HG03457 (cell line): ENCODE data around the gene PTPRT.

Experiments
- ATAC-seq: cut with Tn5 transposase; IDR thresholded peaks from one replicate; pipeline ENCODE4 v1.9.1; 2021; ENCODE audit warnings: moderate number of reproducible peaks; ENCODE audit not compliant: unreplicated experiment

PTPRT gene

DNA sequence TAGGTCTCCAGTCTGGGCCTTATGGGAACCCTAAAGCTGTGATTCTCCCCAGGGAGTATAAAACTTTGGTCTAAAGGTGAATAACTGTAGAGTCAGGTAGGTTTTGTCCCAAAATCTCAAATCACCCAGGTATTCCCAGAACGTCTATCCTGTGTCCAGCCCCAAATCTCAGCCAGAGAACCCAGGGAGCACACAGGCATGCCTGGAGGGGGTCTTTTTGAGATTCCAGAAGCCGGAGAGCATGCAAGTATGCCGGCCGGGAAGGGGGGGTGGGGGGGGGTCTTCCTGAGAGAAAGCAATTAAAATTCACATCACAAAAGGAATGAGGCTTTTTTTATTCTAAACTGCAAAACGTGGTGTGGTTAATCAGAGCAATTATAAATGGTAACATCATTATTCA lies 210.0 kb downstream of the PTPRT start:
- no peak for ATAC-seq

DNA sequence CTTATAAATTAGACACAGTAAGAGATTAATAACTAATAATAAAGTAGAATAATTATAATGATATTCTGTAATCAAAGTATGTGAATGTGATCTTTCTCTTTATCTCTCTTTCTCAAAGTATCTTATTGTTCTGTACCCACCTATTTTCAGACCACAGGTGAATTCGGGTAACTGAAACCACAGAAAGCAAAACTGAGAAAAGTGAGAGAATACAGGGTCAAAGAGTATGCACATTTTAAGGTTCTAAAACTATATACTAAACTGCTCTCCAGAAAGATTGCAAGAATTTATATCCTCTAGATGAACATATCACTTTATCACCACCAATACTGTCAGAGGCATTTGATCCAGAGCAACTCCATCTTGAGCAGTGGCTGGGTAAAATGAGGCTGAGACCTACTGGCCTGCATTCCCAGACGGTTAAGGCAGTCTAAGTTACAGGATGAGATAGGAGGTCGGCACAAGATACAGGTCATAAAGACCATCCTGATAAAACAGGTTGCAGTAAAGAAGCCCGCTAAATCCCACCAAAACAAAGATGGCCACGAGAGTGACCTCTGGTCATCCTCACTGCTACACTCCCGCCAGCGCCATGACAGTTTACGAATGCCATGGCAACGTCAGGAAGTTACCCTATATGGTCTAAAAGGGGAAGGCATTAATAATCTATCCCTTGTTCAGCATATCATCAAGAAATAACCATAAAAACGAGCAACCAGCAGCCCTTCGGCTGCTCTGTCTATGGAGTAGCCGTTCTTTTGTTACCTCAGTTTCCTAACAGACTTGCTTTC lies 211.3 kb downstream of the PTPRT start:
- ATAC-seq: no peak

DNA sequence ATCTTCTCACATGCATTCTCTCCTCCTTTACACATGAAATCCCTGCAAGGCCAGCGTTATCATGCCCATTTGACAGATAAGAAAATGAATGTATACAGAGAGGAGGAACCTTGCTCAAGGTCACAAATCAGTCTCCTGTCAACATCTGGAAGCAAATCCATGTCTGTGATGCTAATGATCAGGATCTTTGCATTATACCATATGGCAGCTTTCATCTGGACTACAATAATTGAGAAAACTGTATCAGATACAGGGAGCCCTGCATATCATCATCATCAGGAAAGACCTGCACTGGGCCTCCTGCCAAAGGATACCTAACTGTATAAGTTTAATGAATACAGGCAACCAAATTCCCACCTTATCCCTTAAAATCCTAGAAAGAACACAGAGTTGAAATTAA lies 213.7 kb downstream of the PTPRT start:
- no peak for ATAC-seq

DNA sequence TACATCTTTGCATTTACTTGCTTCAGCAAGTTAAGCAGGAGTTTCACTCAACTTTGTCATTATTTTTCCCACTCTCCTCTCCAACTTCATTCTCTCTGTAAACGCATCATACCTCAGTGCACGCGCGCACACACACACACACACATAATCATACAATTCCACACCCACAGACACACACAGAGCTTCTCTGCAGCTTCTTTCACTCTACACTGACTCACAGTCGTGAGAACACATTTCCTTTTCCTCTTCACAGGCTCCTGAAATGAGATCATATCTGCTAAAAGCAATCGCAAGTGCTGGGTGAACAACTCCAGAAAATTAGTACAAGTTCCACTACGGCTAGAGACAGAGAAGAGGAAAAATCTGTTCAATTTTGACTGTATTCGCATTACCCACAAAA lies 215.4 kb downstream of the PTPRT start:
- no peak for ATAC-seq

DNA sequence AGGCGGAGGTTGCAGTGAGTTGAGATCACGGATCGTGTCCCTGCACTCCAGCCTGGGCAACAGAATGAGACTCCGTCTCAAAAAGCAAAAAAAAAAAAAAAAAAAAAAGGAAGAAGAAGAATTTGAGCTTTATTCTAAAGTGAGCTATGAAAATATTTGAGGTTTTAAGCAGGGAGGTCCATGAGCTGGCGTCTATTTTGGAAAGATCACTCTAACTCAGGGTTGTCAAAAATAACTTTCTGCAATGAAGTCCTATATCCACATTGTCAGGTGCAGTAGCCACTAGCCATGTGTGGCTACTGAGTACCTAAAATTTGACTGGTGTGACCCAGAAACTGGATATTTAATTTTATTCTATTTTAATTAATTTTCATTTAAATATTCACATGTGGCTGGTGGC lies 217.1 kb downstream of the PTPRT start:
- no peak for ATAC-seq

DNA sequence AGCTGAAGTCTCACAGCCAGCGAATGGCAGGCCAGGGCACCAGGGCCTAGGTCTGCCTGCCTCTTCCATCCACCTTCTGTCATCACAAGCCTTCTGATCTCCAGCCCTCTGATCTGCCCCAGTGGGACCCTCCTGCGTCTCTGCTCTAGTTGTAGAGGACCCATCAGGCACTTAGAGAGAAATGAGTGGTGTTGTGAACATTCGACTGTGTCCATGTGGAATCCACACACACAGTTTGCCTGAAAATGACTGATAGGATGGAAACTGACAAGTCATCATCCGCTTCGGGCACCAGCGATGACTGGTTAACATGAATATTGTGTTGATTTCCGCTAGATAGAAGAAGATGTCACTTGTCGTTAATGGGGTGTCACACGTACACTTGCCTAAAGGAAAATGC lies 221.0 kb downstream of the PTPRT start:
- ATAC-seq: no peak

DNA sequence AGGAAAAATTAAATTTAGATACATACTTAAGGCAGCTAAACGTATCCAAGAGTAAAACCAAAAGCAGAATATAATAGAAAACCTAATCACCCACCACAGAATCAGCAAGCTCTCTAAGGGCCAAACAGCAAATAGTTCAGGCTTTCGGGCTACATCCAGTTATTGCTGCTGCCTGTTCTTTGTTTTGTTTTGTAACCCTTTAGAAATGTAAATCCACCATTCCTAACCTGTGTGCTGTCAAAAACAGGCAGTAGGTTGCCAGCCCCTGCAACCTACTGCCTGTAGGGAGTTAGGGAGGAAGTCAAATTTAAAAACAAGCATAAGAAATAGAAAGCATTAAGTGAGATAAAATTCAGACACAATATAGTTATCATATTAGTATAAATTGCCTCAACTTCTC lies 225.9 kb downstream of the PTPRT start:
- ATAC-seq: no peak

DNA sequence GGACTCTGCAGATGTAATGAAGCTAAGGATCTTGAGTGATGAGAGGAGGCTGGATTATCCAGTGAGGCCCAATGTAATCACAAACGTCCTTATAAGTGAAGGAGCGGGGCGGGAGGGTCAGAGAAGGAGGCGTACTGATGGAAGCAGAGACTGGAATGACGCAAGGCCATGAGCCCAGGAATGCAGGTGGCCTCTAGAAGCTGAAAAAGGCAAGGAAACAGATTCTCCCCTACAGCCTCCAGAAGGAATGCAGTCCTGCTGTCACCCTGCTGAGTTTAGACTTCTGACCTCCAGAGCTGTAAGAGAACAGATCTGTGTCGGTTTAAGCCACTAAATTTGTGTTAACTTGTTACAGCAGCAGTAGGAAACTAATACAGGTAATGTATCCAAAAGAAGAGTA lies 227.9 kb downstream of the PTPRT start:
- ATAC-seq: no peak

DNA sequence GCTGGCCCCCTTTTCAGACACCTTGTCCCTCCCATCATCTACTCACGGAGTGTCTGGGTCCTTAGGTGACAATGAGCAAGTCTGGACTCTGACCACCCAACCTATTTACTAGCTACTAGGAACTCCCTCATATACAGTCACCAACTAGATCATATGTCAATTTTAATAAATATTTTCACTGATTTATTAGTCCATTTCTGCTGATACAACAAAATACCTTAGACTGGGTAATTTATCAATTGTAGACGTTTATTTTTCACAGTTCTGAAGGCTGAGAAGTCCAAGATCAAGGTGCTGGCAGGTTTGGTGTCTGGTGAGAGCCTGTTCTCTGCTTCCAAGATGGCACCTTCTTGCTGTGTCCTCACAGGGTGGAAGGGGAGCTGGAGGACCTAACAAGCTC lies 229.7 kb downstream of the PTPRT start:
- no peak for ATAC-seq

DNA sequence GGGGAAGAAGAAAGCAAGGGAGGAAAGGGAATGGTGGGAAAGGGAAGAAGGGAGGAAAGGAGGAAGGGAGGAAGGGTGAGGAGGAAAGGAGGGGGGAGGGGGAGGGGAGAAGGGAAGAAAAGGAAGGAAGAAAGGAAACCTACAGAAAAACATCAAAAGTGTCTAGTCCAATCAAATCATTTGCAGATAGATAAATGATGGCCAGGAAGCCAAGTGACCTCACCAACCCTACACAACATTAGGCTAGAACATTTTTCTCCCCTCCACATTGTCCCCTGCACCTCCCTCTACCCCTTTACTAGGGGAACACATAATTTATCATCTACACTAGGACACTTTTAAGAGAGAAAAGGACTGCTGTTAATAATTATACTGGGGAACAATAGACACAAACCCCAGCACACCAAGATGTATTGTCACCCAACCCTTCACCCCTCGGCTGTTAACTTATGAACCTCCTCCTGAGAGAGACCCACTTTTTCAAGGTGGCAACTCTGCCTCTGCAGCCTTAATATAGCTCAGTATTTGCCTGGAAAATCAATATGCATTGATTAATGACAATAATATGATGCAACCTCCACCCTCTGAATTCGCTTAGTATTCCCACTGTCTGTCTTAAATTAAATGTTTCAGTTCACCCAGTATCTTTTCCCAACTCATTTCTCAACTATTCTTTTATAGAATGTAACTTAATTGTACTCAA lies 231.2 kb downstream of the PTPRT start:
- ATAC-seq: no peak

DNA sequence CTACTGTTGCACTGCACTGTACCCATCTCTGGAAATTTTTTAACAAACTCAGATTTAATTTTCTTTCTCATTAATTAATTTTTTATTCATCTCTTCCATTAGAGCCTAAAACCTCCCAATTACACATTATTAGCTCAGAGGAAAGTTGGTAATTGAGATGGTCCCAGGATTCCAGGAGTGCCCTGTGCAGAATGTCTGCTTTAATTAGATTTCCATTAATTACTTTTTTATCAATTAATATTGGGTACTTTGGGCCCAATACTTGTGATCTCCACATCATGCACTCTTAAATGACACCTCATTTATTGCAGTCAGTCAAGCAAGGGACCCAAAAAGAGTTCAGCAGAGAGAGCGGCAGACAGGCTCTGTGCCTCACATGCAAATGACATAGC lies 232.0 kb downstream of the PTPRT start:
- no peak for ATAC-seq

DNA sequence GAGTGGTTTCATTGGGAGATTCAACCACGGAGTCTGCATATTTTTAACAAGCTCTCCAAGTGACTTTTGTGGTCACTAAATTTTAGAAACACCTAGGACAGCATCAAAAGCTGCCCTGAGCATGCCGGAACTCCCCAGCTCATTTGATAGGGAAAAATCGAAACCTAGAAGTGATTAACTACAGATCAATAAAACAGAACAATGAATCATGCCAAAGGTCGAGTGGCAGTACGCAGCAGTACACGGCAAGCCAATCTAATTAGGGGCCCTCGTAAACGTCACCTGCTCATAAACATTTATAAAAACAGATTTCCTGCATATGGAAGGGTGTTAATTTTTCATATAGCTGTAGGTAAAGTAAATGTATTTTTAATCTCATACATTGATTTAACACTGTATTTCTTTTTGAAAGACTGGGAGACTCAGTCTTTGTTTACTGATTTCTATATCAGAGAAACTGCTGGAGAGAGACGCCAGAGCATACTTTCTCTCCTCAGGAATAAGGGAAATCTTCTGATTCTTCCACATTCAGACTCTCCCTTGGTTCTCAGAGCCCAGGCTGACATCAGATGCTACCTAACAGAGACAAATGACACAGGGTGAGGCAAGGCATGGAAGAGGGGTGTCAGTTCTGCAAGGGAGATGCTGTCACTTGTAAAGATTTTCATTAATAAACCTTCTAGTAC lies 232.5 kb downstream of the PTPRT start:
- no peak for ATAC-seq

DNA sequence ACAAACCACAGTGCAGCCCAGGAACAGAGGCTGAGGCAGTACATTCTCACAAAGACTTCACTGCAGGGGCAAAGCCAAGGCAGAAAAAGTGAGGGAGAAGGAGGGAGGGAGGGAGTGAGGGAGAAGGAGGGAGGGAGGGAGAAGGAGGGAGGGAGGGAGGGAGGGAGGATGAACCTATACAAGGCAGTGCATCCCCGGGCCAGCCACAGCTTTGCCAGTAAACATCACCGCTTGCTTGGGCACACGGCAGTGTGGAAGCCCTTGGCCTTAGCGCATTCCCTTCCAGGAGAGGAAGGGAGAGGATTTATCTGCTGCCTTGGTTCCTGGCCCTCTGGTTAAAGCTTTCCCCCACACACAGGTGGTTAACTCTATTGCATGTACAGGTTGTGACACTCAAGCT lies 234.0 kb downstream of the PTPRT start:
- no peak for ATAC-seq

DNA sequence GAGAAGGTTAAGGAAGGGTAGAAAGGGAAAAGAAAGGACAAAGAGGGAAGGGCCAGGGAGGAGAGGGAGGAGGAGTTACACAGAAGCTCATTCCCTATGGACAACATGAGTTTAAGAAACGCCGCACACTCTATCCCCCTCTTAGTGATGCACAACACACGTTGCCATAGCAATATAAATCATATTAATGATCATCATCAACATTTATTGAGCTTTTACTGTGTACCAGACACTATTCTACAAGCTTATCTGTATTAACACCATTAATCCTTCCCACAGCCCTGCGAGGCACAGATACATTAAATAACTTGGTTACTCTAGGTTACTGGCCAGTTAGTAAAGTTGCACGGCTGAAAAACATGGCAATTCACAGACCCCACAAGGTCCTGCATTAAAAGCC lies 234.8 kb downstream of the PTPRT start:
- no peak for ATAC-seq

DNA sequence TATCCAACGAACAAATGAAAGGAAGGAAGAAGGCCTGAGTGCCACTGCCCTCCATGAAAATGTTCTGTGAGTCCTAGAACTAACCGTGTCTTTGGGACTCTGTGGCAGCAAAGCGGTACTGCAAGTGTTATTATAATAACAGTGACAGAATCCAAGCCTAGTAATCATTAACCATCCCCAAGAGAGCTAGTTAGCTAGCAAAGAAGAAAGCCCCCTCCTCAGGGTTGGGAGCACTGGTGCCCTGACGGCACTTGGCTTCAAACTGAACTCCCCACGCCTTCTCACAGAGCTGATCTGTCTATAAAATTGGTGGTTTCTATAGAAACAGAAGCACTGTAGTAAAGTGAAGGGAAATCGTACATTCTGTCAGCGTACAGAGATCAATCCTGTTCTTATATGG lies 239.8 kb downstream of the PTPRT start:
- no peak for ATAC-seq

DNA sequence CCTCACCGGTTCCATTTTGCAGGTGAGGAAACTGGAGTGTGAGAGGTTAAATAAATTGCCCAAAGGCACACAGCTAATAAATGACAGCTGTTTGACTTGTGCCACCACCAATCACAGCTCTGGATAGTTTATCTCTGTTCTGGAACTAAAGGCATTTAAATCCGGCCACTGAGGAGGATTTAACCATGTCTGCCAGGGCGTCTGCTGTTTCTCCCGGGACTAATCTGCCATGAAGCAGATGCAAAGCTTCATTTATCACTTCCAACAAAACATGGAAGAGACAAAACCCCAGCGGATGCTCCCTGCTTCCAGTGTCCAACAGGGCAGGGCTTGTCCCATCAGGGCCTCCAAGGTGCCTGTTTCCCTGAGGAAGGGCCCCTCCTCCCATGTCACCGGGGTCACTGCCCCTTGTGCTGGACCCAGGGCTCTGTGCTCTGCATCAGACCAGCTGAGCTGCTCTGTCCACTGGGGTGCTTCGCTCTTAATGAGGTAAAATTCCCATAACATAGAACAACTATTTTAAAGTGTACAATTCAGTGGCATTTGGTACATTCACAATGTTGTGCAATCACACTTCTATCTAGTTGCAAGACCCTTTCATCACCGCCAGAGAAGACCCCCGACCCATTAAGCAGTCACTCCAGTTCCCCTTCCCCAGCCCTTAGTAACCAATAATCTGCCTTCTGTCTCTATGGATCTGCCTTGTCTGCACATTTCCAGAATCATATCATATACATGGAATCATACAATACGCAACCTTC lies 244.3 kb downstream of the PTPRT start:
- ATAC-seq: no peak

DNA sequence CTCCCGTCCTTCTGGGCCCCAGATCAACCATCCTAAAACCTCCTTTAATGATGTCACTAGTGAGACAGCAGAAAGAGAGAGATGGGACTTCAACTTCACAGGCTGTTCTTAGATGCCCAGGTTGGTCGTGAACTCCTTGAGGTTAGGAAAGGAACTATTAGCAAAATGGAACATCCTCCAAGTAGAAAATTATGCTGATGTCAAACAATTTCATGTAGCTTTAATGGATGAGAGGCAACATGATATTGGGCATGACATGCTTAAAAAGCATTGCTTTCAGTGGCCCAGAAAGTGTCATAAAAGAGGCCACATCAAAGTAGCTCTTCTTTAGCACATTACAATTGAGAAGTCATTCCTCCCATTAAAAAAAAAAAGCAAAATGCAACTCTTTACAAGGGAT lies 248.1 kb downstream of the PTPRT start:
- no peak for ATAC-seq

DNA sequence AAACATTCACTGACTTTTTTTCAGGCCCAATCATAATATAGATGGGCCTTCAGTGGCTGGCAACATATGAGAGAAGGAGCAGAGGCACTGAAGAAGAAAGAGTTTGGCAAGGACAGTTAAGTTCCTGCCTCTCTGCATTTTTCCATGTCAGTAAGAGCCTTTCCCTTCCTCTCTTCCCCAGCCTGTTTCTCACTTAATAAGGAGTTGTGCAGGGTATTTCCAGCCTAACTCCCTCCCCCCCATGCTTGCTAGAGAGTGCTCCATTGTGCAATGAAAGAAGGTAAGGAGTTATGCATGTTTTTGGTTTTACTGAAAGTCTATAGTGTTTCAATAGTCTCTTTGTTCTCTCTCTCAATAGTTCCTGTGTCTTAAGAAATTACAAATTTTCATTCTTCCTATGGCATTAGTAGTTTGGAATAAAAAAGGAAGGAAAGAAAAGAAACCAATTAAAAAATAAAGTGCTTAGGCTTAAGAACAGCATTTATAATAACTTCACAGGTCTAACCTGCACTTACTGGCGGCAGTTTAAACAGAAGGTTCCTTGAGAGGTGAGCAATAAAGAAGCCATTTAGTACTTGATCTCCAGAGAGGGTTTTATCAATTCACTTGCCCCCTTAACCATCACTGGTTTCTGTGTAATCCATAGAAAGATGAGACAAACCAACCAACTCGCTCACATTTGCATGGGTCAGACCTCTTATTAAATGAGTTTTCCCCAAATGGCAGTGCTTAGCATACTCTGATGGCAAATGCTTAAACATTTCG lies 251.1 kb downstream of the PTPRT start:
- ATAC-seq: no peak

DNA sequence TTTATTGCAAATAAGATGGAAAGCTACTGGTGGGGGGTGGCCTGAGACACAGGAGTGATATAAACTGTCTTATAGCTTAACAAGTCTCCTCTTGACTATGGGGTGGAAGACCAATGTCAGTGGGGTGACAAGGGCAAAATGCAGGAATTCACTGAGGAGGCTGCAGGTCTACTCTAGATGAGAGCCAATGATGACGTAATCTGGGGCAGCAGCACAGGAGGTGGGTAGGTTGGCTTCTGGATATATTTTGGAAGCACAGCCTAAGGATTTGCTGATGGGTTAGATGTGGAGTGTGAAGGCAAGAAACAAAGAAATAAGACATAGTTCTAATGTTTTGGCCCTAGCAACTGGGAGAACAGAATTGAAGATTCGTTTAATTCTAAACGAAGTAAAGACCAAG lies 253.2 kb downstream of the PTPRT start:
- no peak for ATAC-seq

DNA sequence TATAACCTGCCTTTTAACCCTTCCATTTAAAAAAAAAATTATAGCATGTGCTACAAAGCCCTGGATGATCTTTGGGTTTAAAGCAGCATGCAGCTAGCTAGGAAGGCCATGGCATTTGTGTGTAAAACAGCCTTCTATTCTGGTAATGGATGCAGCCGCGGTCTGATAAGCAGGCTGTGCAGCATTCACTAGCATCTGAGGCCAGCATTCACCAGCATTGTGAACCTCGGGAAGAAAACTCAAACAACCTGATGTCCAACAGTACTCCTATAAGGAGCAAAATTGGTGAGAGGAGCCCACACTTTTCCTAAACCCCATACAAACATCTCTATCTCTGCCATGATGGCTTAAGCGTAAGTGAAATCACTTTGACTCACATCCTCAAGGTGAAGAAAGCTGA lies 265.5 kb downstream of the PTPRT start:
- no peak for ATAC-seq
